ENCODE measurements around the gene DCST2.

GRCh38 chr1:155070721-155071569, 37.4 kb upstream of the DCST2 start:
- TF ChIP-seq, protein P1, sequence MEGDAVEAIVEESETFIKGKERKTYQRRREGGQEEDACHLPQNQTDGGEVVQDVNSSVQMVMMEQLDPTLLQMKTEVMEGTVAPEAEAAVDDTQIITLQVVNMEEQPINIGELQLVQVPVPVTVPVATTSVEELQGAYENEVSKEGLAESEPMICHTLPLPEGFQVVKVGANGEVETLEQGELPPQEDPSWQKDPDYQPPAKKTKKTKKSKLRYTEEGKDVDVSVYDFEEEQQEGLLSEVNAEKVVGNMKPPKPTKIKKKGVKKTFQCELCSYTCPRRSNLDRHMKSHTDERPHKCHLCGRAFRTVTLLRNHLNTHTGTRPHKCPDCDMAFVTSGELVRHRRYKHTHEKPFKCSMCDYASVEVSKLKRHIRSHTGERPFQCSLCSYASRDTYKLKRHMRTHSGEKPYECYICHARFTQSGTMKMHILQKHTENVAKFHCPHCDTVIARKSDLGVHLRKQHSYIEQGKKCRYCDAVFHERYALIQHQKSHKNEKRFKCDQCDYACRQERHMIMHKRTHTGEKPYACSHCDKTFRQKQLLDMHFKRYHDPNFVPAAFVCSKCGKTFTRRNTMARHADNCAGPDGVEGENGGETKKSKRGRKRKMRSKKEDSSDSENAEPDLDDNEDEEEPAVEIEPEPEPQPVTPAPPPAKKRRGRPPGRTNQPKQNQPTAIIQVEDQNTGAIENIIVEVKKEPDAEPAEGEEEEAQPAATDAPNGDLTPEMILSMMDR (IDR thresholded peaks at IDR 0.05; ENCODE audit: poor library complexity, severe bottlenecking), result peak; percentile 58
- no peak for TF ChIP-seq REST (IDR thresholded peaks at IDR 0.05; ENCODE audit: borderline replicate concordance)
- no peak for TF ChIP-seq EZH2 (IDR thresholded peaks at IDR 0.05; ENCODE audit: borderline replicate concordance, insufficient read depth, low read length, poor library complexity, severe bottlenecking)
- TF ChIP-seq POLR2AphosphoS5 (IDR thresholded peaks at IDR 0.05), result peak; percentile 69
- peak; percentile 47 for TF ChIP-seq EP300 (conservative IDR thresholded peaks at IDR 0.05; ENCODE audit: poor library complexity, severe bottlenecking)

Data from neural cell (in vitro differentiated cells).